K562 (cell line): Measurements from ENCODE around the gene NOL4L. TPM values are rescaled to one million over a fixed set of nuclear protein-coding genes. Genes with fewer than 3 reads are reported as not detected.

Source experiments
- CBX5 ChIP-seq: IDR thresholded peaks from 2 replicates; pipeline ENCODE4 v1.6.1; 2014; ENCODE audit warnings: low read depth, borderline replicate concordance
- CC2D1A ChIP-seq: fragments of 450-650 bp; IDR thresholded peaks from 2 replicates; pipeline ENCODE4 v1.6.1; 2017; ENCODE audit warnings: mild to moderate bottlenecking
- CHD1 ChIP-seq: fragments of 200-600 bp; sonication (generic); IDR thresholded peaks from one replicate; pipeline ENCODE4 v1.6.1; 2012; ENCODE audit warnings: mild to moderate bottlenecking, moderate library complexity, low read length, inconsistent platforms
- EP300 ChIP-seq: IDR thresholded peaks from 2 replicates; pipeline ENCODE4 v1.6.1; 2012; ENCODE audit warnings: low read length, improper control_type of control experiment
- HMGN3 ChIP-seq: IDR thresholded peaks from 2 replicates; pipeline ENCODE4 v1.6.1; 2011; ENCODE audit warnings: borderline replicate concordance, low read depth, mild to moderate bottlenecking, mixed read lengths, low read length; ENCODE audit not compliant: insufficient read length; ENCODE audit errors: extremely low read depth
- IFI16 ChIP-seq: fragments of 250-450 bp; sonication (Bioruptor Pico); IDR thresholded peaks from 2 replicates; pipeline ENCODE4 v2.1.2; 2022; ENCODE audit warnings: mild to moderate bottlenecking, inconsistent platforms
- KAT2B ChIP-seq: IDR thresholded peaks from one replicate; pipeline ENCODE4 v1.6.1; 2012; ENCODE audit warnings: low read depth, mild to moderate bottlenecking, control low read depth, inconsistent platforms, low read length, moderate library complexity
- NFIC ChIP-seq: fragments of 450-650 bp; IDR thresholded peaks from 2 replicates; pipeline ENCODE4 v1.6.1; 2017; ENCODE audit warnings: mild to moderate bottlenecking, inconsistent platforms
- POLR3G ChIP-seq: IDR thresholded peaks from 2 replicates; pipeline ENCODE4 v1.6.1; 2011; ENCODE audit not compliant: insufficient read length, insufficient replicate concordance; ENCODE audit errors: extremely low read depth
- RHOXF2B ChIP-seq: fragments of 250-450 bp; sonication (Bioruptor Pico); conservative IDR thresholded peaks from 2 replicates; pipeline ENCODE4 v1.5.1; 2021
- SAFB2 ChIP-seq: fragments of 200-400 bp; formaldehyde crosslinking; IDR thresholded peaks from 2 replicates; pipeline ENCODE4 v1.6.1; 2018; ENCODE audit warnings: borderline replicate concordance, low read length, low read depth, moderate library complexity; ENCODE audit not compliant: severe bottlenecking
- SREBF2 ChIP-seq: sonication (generic); formaldehyde crosslinking; IDR thresholded peaks from 2 replicates; pipeline ENCODE4 v1.4.0; 2020; ENCODE audit warnings: mild to moderate bottlenecking, missing genetic modification reagents
- ZKSCAN1 ChIP-seq: fragments of 150-350 bp; IDR thresholded peaks from 2 replicates; pipeline ENCODE4 v1.6.1; 2016; ENCODE audit warnings: low read depth, low read length
- ZNF174 ChIP-seq: fragments of 250-450 bp; sonication (Bioruptor Pico); IDR thresholded peaks from 2 replicates; pipeline ENCODE4 v1.4.0; 2020; ENCODE audit warnings: mild to moderate bottlenecking
- ZNF347 ChIP-seq: fragments of 450-650 bp; formaldehyde crosslinking; IDR thresholded peaks from 2 replicates; pipeline ENCODE4 v1.4.0; 2020; ENCODE audit warnings: low read depth, mild to moderate bottlenecking, moderate library complexity
- polyA plus RNA-seq, 8 experiments: library from polyadenylated mRNA; depleted of rRNA in 4 of 8; stranded (reverse) in 5 of 8; unstranded in 3 of 8; fragments of >200 nt; fragmentation: Nextera tagmentation in 2 of 8; fragmentation: Illumina TruSeq in 1 of 8; extraction: Ambion mirVana in 2 of 8; extraction: Trizol in 1 of 8; gene quantifications; 2 replicates each; pipeline versions ENCODE4 v1.2.1 to v1.2.3, GENCODE V29; 2011 to 2014; ENCODE audit warnings: inconsistent platforms in 1 of 8, missing spikeins in 1 of 8
- total RNA-seq, 7 experiments: library from RNA; depleted of rRNA in 6 of 7; stranded (reverse); fragments of >200 nt in 6 of 7; fragmentation: Illumina TruSeq in 2 of 7; extraction: Trizol in 2 of 7; gene quantifications; 2 replicates each; pipeline versions ENCODE4 v1.2.1 to v1.2.3, GENCODE V29; 2011 to 2021; ENCODE audit warnings: low replicate concordance in 1 of 7
- TF ChIP-seq, protein P1 (sequence below): sonication (generic); formaldehyde crosslinking; IDR thresholded peaks from 2 replicates; pipeline ENCODE4 v1.8.1; 2023; ENCODE audit warnings: mild to moderate bottlenecking, missing genetic modification reagents
- TF ChIP-seq, protein P2 (sequence below): sonication (generic); formaldehyde crosslinking; IDR thresholded peaks from 2 replicates; pipeline ENCODE4 v1.8.1; 2023; ENCODE audit warnings: mild to moderate bottlenecking, missing genetic modification reagents
- TF ChIP-seq, protein P3 (sequence below): fragments of 250-450 bp; sonication (Bioruptor Pico); IDR thresholded peaks from 2 replicates; pipeline ENCODE4 v1.8.0; 2021; ENCODE audit warnings: mild to moderate bottlenecking, moderate library complexity
- TF ChIP-seq, protein P4 (sequence below): sonication (generic); formaldehyde crosslinking; IDR thresholded peaks from 2 replicates; pipeline ENCODE4 v1.8.0; 2022; ENCODE audit warnings: mild to moderate bottlenecking, missing genetic modification reagents

The NOL4L gene
- total and polyA plus RNA-seq, 9 of the 15 experiments (the other 6 are each of a cell fraction or from before 2014, with no cell fraction given) = 5.1 to 36.2 (median 13.6) TPM

- TF ChIP-seq, protein P1, sequence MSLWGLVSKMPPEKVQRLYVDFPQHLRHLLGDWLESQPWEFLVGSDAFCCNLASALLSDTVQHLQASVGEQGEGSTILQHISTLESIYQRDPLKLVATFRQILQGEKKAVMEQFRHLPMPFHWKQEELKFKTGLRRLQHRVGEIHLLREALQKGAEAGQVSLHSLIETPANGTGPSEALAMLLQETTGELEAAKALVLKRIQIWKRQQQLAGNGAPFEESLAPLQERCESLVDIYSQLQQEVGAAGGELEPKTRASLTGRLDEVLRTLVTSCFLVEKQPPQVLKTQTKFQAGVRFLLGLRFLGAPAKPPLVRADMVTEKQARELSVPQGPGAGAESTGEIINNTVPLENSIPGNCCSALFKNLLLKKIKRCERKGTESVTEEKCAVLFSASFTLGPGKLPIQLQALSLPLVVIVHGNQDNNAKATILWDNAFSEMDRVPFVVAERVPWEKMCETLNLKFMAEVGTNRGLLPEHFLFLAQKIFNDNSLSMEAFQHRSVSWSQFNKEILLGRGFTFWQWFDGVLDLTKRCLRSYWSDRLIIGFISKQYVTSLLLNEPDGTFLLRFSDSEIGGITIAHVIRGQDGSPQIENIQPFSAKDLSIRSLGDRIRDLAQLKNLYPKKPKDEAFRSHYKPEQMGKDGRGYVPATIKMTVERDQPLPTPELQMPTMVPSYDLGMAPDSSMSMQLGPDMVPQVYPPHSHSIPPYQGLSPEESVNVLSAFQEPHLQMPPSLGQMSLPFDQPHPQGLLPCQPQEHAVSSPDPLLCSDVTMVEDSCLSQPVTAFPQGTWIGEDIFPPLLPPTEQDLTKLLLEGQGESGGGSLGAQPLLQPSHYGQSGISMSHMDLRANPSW (CRISPR knock-in tag) = no peak
- no peak for TF ChIP-seq ZKSCAN1
- TF ChIP-seq, protein P2, sequence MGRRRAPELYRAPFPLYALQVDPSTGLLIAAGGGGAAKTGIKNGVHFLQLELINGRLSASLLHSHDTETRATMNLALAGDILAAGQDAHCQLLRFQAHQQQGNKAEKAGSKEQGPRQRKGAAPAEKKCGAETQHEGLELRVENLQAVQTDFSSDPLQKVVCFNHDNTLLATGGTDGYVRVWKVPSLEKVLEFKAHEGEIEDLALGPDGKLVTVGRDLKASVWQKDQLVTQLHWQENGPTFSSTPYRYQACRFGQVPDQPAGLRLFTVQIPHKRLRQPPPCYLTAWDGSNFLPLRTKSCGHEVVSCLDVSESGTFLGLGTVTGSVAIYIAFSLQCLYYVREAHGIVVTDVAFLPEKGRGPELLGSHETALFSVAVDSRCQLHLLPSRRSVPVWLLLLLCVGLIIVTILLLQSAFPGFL (CRISPR knock-in tag) = no peak
- TF ChIP-seq IFI16 = no peak
- TF ChIP-seq, protein P3, sequence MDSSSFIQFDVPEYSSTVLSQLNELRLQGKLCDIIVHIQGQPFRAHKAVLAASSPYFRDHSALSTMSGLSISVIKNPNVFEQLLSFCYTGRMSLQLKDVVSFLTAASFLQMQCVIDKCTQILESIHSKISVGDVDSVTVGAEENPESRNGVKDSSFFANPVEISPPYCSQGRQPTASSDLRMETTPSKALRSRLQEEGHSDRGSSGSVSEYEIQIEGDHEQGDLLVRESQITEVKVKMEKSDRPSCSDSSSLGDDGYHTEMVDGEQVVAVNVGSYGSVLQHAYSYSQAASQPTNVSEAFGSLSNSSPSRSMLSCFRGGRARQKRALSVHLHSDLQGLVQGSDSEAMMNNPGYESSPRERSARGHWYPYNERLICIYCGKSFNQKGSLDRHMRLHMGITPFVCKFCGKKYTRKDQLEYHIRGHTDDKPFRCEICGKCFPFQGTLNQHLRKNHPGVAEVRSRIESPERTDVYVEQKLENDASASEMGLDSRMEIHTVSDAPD (CRISPR knock-in tag) = no peak
- no peak for TF ChIP-seq KAT2B
- TF ChIP-seq CC2D1A = 0 out of 2 replicates have a peak, but pooled peaks have one; percentile 29
- peak; percentile 75 for TF ChIP-seq EP300
- no peak for TF ChIP-seq SREBF2 (CRISPR knock-in tag)
- TF ChIP-seq SAFB2 = no peak
- no peak for TF ChIP-seq ZNF174
- TF ChIP-seq, protein P4, sequence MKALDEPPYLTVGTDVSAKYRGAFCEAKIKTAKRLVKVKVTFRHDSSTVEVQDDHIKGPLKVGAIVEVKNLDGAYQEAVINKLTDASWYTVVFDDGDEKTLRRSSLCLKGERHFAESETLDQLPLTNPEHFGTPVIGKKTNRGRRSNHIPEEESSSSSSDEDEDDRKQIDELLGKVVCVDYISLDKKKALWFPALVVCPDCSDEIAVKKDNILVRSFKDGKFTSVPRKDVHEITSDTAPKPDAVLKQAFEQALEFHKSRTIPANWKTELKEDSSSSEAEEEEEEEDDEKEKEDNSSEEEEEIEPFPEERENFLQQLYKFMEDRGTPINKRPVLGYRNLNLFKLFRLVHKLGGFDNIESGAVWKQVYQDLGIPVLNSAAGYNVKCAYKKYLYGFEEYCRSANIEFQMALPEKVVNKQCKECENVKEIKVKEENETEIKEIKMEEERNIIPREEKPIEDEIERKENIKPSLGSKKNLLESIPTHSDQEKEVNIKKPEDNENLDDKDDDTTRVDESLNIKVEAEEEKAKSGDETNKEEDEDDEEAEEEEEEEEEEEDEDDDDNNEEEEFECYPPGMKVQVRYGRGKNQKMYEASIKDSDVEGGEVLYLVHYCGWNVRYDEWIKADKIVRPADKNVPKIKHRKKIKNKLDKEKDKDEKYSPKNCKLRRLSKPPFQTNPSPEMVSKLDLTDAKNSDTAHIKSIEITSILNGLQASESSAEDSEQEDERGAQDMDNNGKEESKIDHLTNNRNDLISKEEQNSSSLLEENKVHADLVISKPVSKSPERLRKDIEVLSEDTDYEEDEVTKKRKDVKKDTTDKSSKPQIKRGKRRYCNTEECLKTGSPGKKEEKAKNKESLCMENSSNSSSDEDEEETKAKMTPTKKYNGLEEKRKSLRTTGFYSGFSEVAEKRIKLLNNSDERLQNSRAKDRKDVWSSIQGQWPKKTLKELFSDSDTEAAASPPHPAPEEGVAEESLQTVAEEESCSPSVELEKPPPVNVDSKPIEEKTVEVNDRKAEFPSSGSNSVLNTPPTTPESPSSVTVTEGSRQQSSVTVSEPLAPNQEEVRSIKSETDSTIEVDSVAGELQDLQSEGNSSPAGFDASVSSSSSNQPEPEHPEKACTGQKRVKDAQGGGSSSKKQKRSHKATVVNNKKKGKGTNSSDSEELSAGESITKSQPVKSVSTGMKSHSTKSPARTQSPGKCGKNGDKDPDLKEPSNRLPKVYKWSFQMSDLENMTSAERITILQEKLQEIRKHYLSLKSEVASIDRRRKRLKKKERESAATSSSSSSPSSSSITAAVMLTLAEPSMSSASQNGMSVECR (CRISPR knock-in tag) = 0 out of 2 replicates have a peak, but pooled peaks have one; percentile 30
- no peak for TF ChIP-seq ZNF347 (CRISPR knock-in tag)
- no peak for TF ChIP-seq CBX5
- peak; percentile 81 for TF ChIP-seq NFIC
- no peak for TF ChIP-seq RHOXF2B
- no peak for TF ChIP-seq CHD1
- peak; percentile 83 for TF ChIP-seq HMGN3
- TF ChIP-seq POLR3G = no peak
Measured at GRCh38 chr20:32510601-32511357, 74.4 kb downstream of the NOL4L start (continued).
